ENCODE measurements around the gene RALGDS. TPM values are rescaled to one million over a fixed set of nuclear protein-coding genes. Genes with fewer than 3 reads are reported as not detected.
A peak's percentile ranks its signal among the peaks of the same experiment; 100 is the strongest.

The RALGDS gene
- total RNA-seq, 1 experiment from 2014 or later = 22.9 TPM

GRCh38 chr9:133122605-133122934 lies 1.5 kb upstream of the RALGDS start:
- peaks cover 12% of the 10 kb centered on the region for H3K4me1 Mint-ChIP-seq
- ChIA-PET CTCF (interaction anchor here (0.8 to 1.3 kb wide), 7 partner anchors 8 to 74 kb away, joined by 3 to 9 read pairs (median 4); no protein-coding TSS in a partner anchor), POLR2A (no interaction called here)
- no peaks in the 10 kb centered on the region for H3K36me3 Mint-ChIP-seq
- H3K9me3 Mint-ChIP-seq = no peaks in the 10 kb centered on the region
- DNase-seq (ENCODE audit: low spot score) = no peak
- H3K27me3 Mint-ChIP-seq (ENCODE audit: low read depth) = peaks cover 54% of the 10 kb centered on the region
- ATAC-seq = no peak
- TF ChIP-seq GTF2I (CRISPR knock-in tag; conservative IDR thresholded peaks at IDR 0.05) (no peak), ZNF138 (CRISPR knock-in tag; conservative IDR thresholded peaks at IDR 0.05) (no peak), IRF2 (CRISPR knock-in tag; IDR thresholded peaks at IDR 0.05; ENCODE audit: borderline replicate concordance, low read depth) (no peak), ATF1 (CRISPR knock-in tag; IDR thresholded peaks at IDR 0.05) (no peak), MAX (CRISPR knock-in tag; IDR thresholded peaks at IDR 0.05) (no peak), ERG (CRISPR knock-in tag; IDR thresholded peaks at IDR 0.05) (no peak), ZNF396 (CRISPR knock-in tag; IDR thresholded peaks at IDR 0.05; ENCODE audit: borderline replicate concordance) (no peak), ZNF317 (CRISPR knock-in tag; IDR thresholded peaks at IDR 0.05; ENCODE audit: borderline replicate concordance, low read depth) (no peak), PRRX2 (CRISPR knock-in tag; IDR thresholded peaks at IDR 0.05) (no peak)
- no peak overlapping the region for H3K4me3 Mint-ChIP-seq
- H3K27ac Mint-ChIP-seq = no peak overlapping the region

GRCh38 chr9:133121915-133122550 lies 993 bp upstream of the RALGDS start:
- no peaks in the 10 kb centered on the region for H3K9me3 Mint-ChIP-seq
- TF ChIP-seq ZNF423 (CRISPR knock-in tag; IDR thresholded peaks at IDR 0.05) = no peak
- TF ChIP-seq USF1 (CRISPR knock-in tag; IDR thresholded peaks at IDR 0.05) = no peak
- TF ChIP-seq ZNF317 (CRISPR knock-in tag; IDR thresholded peaks at IDR 0.05; ENCODE audit: borderline replicate concordance, low read depth) = no peak
- no peak for TF ChIP-seq CBFB (CRISPR knock-in tag; IDR thresholded peaks at IDR 0.05; ENCODE audit: low read depth)
- no peak for TF ChIP-seq ZNF512 (CRISPR knock-in tag; IDR thresholded peaks at IDR 0.05; ENCODE audit: borderline replicate concordance)
- ChIA-PET POLR2A (no interaction called here), CTCF (interaction anchor here (0.9 to 6.0 kb wide), 6 partner anchors 8 to 74 kb away, joined by 3 to 70 read pairs (median 5); no protein-coding TSS in a partner anchor)
- H3K27ac Mint-ChIP-seq = no peak overlapping the region
- peaks cover 12% of the 10 kb centered on the region for H3K4me1 Mint-ChIP-seq
- no peak for DNase-seq (ENCODE audit: low spot score)
- no peaks in the 10 kb centered on the region for H3K36me3 Mint-ChIP-seq
- H3K4me3 Mint-ChIP-seq = peak overlapping the region; percentile 53
- H3K27me3 Mint-ChIP-seq (ENCODE audit: low read depth) = peaks cover 58% of the 10 kb centered on the region
- no peak for ATAC-seq

- peaks cover 12% of the 10 kb centered on the region for H3K4me1 Mint-ChIP-seq
- H3K36me3 Mint-ChIP-seq = no peaks in the 10 kb centered on the region
- peaks cover 58% of the 10 kb centered on the region for H3K27me3 Mint-ChIP-seq (ENCODE audit: low read depth)
- H3K9me3 Mint-ChIP-seq = no peaks in the 10 kb centered on the region
- ChIA-PET CTCF (interaction anchor here (1.0 to 6.0 kb wide), 3 partner anchors 11 to 27 kb away, joined by 3 to 70 read pairs (median 8); no protein-coding TSS in a partner anchor), POLR2A (no interaction called here)
- peak; percentile 6 for ATAC-seq
- H3K4me3 Mint-ChIP-seq = peak overlapping the region; percentile 75
- DNase-seq (ENCODE audit: low spot score) = no peak
- H3K27ac Mint-ChIP-seq = no peak overlapping the region
- TF ChIP-seq CTCF (IDR thresholded peaks at IDR 0.05) (no peak), ZNF423 (CRISPR knock-in tag; IDR thresholded peaks at IDR 0.05) (peak; percentile 13; the same call in 1 of the 2 replicates), PRRX2 (CRISPR knock-in tag; IDR thresholded peaks at IDR 0.05) (no peak), TP53 (CRISPR knock-in tag; IDR thresholded peaks at IDR 0.05) (no peak), ELF4 (CRISPR knock-in tag; IDR thresholded peaks at IDR 0.05; ENCODE audit: low read depth) (no peak), CBFB (CRISPR knock-in tag; IDR thresholded peaks at IDR 0.05; ENCODE audit: low read depth) (no peak), TEAD1 (CRISPR knock-in tag; IDR thresholded peaks at IDR 0.05) (no peak), SP1 (CRISPR knock-in tag; conservative IDR thresholded peaks at IDR 0.05) (0 out of 2 replicates have a peak, but pooled peaks have one; percentile 55), MAX (CRISPR knock-in tag; IDR thresholded peaks at IDR 0.05) (no peak), ZNF416 (CRISPR knock-in tag; IDR thresholded peaks at IDR 0.05) (0 out of 2 replicates have a peak, but pooled peaks have one; percentile 19), SMAD4 (CRISPR knock-in tag; IDR thresholded peaks at IDR 0.05) (no peak), NFE2L1 (CRISPR knock-in tag; IDR thresholded peaks at IDR 0.05) (no peak), ERG (CRISPR knock-in tag; IDR thresholded peaks at IDR 0.05) (no peak)
Measured at GRCh38 chr9:133120501-133121197, 391 bp downstream of the RALGDS start.

Data from WTC11 (cell line).